ENCODE results near the gene SENP1. TPM values are rescaled to one million over a fixed set of nuclear protein-coding genes. Genes with fewer than 3 reads are reported as not detected.

Gene SENP1
- total and polyA plus RNA-seq, 2 of the 13 experiments (the other 11 are each of a cell fraction or from before 2014, with no cell fraction given) = 14.0 to 20.2 TPM

DNA sequence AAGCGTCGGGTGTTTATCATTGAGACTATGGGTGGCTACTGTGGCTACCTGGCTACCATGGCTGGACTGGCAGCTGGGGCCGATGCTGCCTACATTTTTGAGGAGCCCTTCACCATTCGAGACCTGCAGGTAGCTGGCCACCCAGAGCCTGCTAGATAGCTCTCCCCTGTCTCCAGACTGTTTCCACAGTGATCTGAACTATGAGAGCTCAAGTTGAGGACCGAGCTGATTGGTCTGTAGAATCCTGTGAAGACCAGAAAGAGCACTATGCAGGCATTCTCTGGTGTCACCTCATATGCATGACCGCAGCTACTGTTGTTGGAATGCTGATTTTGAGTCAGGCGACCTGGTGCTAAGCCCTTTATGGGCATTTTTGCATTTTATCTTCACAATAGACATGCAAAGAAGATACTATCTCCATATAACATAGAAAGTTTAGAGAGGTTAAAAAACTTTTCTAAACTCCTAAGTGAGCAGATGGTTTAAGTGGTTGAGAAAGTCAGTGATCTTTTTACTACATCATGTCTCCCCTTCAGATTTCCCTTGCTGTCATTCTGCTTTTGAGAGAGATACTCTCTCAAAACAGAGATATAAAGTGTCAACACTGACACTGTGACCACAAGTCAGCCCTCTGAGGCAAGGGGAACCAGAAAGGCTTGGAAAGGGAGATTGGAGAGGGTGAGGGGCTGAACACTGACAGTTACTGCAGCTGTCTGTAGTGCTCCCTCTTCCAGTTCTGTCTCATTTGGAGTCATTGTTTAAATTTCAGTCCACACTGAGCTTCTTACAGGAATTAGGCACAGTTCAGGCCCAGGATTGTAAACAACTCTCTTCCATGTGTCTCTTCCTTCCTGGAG, 37.2 kb upstream of the SENP1 start (continued):
- TF ChIP-seq RAD21 (CRISPR knock-in tag; IDR thresholded peaks at IDR 0.05) (no peak), ZNF678 (CRISPR knock-in tag; IDR thresholded peaks at IDR 0.05) (no peak), ZBTB49 (CRISPR knock-in tag; IDR thresholded peaks at IDR 0.05; ENCODE audit: borderline replicate concordance) (no peak)

DNA sequence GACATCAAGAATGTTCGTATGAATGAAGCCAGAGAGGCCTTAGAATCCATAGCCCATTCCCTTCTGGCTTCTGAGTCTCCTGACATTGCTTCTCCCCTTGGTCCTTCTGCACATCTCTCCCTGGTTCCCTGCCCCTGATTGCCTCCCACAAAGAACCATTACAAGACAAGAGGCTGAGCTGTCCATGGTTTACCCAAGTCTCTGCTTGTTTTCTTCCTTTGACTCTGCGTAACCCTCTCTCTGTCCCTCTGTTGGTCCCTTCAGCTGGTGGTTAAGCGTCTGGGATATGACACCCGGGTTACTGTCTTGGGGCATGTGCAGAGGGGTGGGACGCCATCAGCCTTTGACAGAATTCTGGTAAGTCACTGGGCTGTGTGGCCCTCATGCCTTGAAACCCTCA, 29.1 kb upstream of the SENP1 start:
- DNase-seq (ENCODE audit: low spot score) (no peak), FAIRE-seq (no peak), ATAC-seq (no peak)
- WGBS (ENCODE audit: low lambda C conversion rate) = 69% methylated on average over 4 of the region's 5 CpGs
- ChIA-PET POLR2A (no interaction called here), CTCF (ENCODE audit: low intra/inter-chr PET ratio, low total read pairs) (no interaction called here)
- H3K27ac ChIP-seq (ENCODE audit: extremely low read length, insufficient read depth, low read length) = no peak overlapping the region
- no peaks in the 10 kb centered on the region for H3K9me3 ChIP-seq (ENCODE audit: low read length)
- no peaks in the 10 kb centered on the region for H3K4me1 ChIP-seq (ENCODE audit: insufficient read depth, low read length)
- no peak overlapping the region for H3K9ac ChIP-seq (ENCODE audit: insufficient read depth, low read depth, low read length)
- H3K36me3 ChIP-seq (replicated peaks in 1 of 2; ENCODE audit: control insufficient read depth in 1 of 2, insufficient read depth in 2 of 2, low read length in 2 of 2) = no peaks in the 10 kb centered on the region
- intact Hi-C loops (cut with micrococcal nuclease; ENCODE audit: unreplicated experiment) = no loop called here
- H3K79me2 ChIP-seq (ENCODE audit: insufficient read depth, low read length) = no peaks in the 10 kb centered on the region
- no peak for TF ChIP-seq ZNF839 (CRISPR knock-in tag; IDR thresholded peaks at IDR 0.05; ENCODE audit: borderline replicate concordance)
- TF ChIP-seq ZSCAN29 (CRISPR knock-in tag; conservative IDR thresholded peaks at IDR 0.05) = no peak
- no peak for TF ChIP-seq MTA3 (CRISPR knock-in tag; IDR thresholded peaks at IDR 0.05)
- TF ChIP-seq ZBTB43 (CRISPR knock-in tag; conservative IDR thresholded peaks at IDR 0.05) = no peak
- TF ChIP-seq, protein P1, sequence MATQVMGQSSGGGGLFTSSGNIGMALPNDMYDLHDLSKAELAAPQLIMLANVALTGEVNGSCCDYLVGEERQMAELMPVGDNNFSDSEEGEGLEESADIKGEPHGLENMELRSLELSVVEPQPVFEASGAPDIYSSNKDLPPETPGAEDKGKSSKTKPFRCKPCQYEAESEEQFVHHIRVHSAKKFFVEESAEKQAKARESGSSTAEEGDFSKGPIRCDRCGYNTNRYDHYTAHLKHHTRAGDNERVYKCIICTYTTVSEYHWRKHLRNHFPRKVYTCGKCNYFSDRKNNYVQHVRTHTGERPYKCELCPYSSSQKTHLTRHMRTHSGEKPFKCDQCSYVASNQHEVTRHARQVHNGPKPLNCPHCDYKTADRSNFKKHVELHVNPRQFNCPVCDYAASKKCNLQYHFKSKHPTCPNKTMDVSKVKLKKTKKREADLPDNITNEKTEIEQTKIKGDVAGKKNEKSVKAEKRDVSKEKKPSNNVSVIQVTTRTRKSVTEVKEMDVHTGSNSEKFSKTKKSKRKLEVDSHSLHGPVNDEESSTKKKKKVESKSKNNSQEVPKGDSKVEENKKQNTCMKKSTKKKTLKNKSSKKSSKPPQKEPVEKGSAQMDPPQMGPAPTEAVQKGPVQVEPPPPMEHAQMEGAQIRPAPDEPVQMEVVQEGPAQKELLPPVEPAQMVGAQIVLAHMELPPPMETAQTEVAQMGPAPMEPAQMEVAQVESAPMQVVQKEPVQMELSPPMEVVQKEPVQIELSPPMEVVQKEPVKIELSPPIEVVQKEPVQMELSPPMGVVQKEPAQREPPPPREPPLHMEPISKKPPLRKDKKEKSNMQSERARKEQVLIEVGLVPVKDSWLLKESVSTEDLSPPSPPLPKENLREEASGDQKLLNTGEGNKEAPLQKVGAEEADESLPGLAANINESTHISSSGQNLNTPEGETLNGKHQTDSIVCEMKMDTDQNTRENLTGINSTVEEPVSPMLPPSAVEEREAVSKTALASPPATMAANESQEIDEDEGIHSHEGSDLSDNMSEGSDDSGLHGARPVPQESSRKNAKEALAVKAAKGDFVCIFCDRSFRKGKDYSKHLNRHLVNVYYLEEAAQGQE (IDR thresholded peaks at IDR 0.05; ENCODE audit: borderline replicate concordance in 1 of 2, low read depth in 1 of 2, low read length in 2 of 2) = no peak
- H3K4me2 ChIP-seq (ENCODE audit: low read depth, low read length) = no peak overlapping the region
- no TSS peak for BruUV-seq (replicated peaks)
- no peak overlapping the region for H3K4me3 ChIP-seq (replicated peaks in 1 of 3; ENCODE audit: insufficient read depth in 1 of 3, low read depth in 2 of 3, low read length in 3 of 3)
- no peak overlapping the region for H2AFZ ChIP-seq (ENCODE audit: low read length)
- no peaks in the 10 kb centered on the region; a peak in 1 of 5 replicates for H3K27me3 ChIP-seq (ENCODE audit: control insufficient read depth in 1 of 2, insufficient read depth in 2 of 2, low read length in 2 of 2)
- no peaks in the 10 kb centered on the region for H4K20me1 ChIP-seq (ENCODE audit: insufficient read depth, low read length)
- in situ Hi-C loops (cut with HindIII; ENCODE audit: extremely low pct_ligation_motif_present, low pct_unique_long_range_greater_than_20kb) = no loop called here

All from HepG2 (cell line).